HepG2 (cell line): ENCODE data around the gene FAM3D. TPM values are rescaled to one million over a fixed set of nuclear protein-coding genes. Genes with fewer than 3 reads are reported as not detected.

ENCODE experiments used
- CBX5 ChIP-seq: sonication (generic); formaldehyde crosslinking; IDR thresholded peaks from 2 replicates; pipeline ENCODE4 v1.4.0; 2020; ENCODE audit warnings: missing genetic modification reagents, borderline replicate concordance
- HCFC1 ChIP-seq: fragments of 150-350 bp; IDR thresholded peaks from 2 replicates; pipeline ENCODE4 v1.6.1; 2014; ENCODE audit warnings: low read depth, low read length
- HMG20A ChIP-seq: IDR thresholded peaks from 2 replicates; pipeline ENCODE4 v1.6.1; 2016; ENCODE audit warnings: borderline replicate concordance
- HNRNPUL1 ChIP-seq: fragments of 200-400 bp; formaldehyde crosslinking; IDR thresholded peaks from 2 replicates; pipeline ENCODE4 v1.6.1; 2017; ENCODE audit warnings: low read depth, mild to moderate bottlenecking, low read length, moderate library complexity
- JUND ChIP-seq: sonication (generic); formaldehyde crosslinking; IDR thresholded peaks from 2 replicates; pipeline ENCODE4 v1.8.0; 2022; ENCODE audit warnings: mild to moderate bottlenecking, missing genetic modification reagents
- KAT7 ChIP-seq: IDR thresholded peaks from 2 replicates; pipeline ENCODE4 v1.6.1; 2018; ENCODE audit warnings: borderline replicate concordance, missing compliant biosample characterization
- PAF1 ChIP-seq: IDR thresholded peaks from 2 replicates; pipeline ENCODE4 v1.6.1; 2016; ENCODE audit warnings: missing genetic modification reagents, missing compliant biosample characterization
- PAWR ChIP-seq: sonication (generic); formaldehyde crosslinking; IDR thresholded peaks from 2 replicates; pipeline ENCODE4 v1.4.0; 2020; ENCODE audit warnings: missing genetic modification reagents, mild to moderate bottlenecking, borderline replicate concordance
- POLR2G ChIP-seq: fragments of 200-400 bp; formaldehyde crosslinking; IDR thresholded peaks from 2 replicates; pipeline ENCODE4 v1.6.1; 2018; ENCODE audit warnings: mild to moderate bottlenecking, low read depth, low read length, moderate library complexity
- PTBP1 ChIP-seq: fragments of 200-400 bp; formaldehyde crosslinking; IDR thresholded peaks from 2 replicates; pipeline ENCODE4 v1.6.1; 2018; ENCODE audit warnings: low read length, low read depth; ENCODE audit not compliant: poor library complexity, severe bottlenecking
- TBX3 ChIP-seq: fragments of 450-650 bp; IDR thresholded peaks from 2 replicates; pipeline ENCODE4 v1.6.1; 2017; ENCODE audit warnings: antibody characterized with exemption, mild to moderate bottlenecking, inconsistent platforms, borderline replicate concordance
- TCF7 ChIP-seq: sonication (generic); IDR thresholded peaks from 2 replicates; pipeline ENCODE4 v1.6.1; 2016; ENCODE audit warnings: antibody characterized with exemption, low read depth
- ZFP90 ChIP-seq: sonication (generic); formaldehyde crosslinking; IDR thresholded peaks from 2 replicates; pipeline ENCODE4 v1.8.0; 2022; ENCODE audit warnings: missing genetic modification reagents, mild to moderate bottlenecking, inconsistent platforms, borderline replicate concordance
- ZNF501 ChIP-seq: sonication (generic); formaldehyde crosslinking; IDR thresholded peaks from 2 replicates; pipeline ENCODE4 v1.5.1; 2020; ENCODE audit warnings: mild to moderate bottlenecking, moderate library complexity, missing genetic modification reagents
- ZNF558 ChIP-seq: sonication (generic); formaldehyde crosslinking; IDR thresholded peaks from 2 replicates; pipeline ENCODE4 v1.9.0; 2022; ENCODE audit warnings: mild to moderate bottlenecking, missing genetic modification reagents, borderline replicate concordance
- ZNF781 ChIP-seq: sonication (generic); formaldehyde crosslinking; IDR thresholded peaks from 2 replicates; pipeline ENCODE4 v1.5.1; 2020; ENCODE audit warnings: borderline replicate concordance, mild to moderate bottlenecking, missing genetic modification reagents; ENCODE audit errors: not compliant biosample characterization
- ZSCAN31 ChIP-seq: sonication (generic); formaldehyde crosslinking; IDR thresholded peaks from 2 replicates; pipeline ENCODE4 v1.5.0; 2020; ENCODE audit warnings: low read depth, mild to moderate bottlenecking, missing genetic modification reagents
- polyA plus RNA-seq, 8 experiments: library from polyadenylated mRNA; depleted of rRNA in 3 of 8; stranded (reverse) in 7 of 8; unstranded in 1 of 8; fragments of >200 nt; fragmentation: Illumina TruSeq in 4 of 8; extraction: Trizol in 4 of 8; gene quantifications; 2 replicates each; pipeline versions ENCODE4 v1.2.1 to v1.2.3, GENCODE V29; 2011 to 2016; ENCODE audit warnings: low read depth in 4 of 8, missing spikeins in 1 of 8, mixed read lengths in 1 of 8; ENCODE audit not compliant: insufficient read depth in 1 of 8
- total RNA-seq, 5 experiments: library from RNA; depleted of rRNA; stranded (reverse); fragments of >200 nt; fragmentation: Illumina TruSeq; extraction: Trizol; gene quantifications; 2 replicates each; pipeline ENCODE4 v1.2.3, GENCODE V29; 2016; ENCODE audit warnings: low read depth in 1 of 5
- TF ChIP-seq, protein P1 (sequence below), 2 experiments: sonication (generic) in 1 of 2; formaldehyde crosslinking in 1 of 2; IDR thresholded peaks; 2 replicates each; pipeline versions ENCODE4 v1.6.1 to v1.9.0; 2014 to 2022; ENCODE audit warnings: antibody characterized with exemption in 1 of 2, borderline replicate concordance in 1 of 2, inconsistent platforms in 1 of 2, low read depth in 1 of 2, missing genetic modification reagents in 1 of 2
- TF ChIP-seq, protein P2 (sequence below): sonication (generic); formaldehyde crosslinking; IDR thresholded peaks from 2 replicates; pipeline ENCODE4 v1.4.0; 2020; ENCODE audit warnings: missing genetic modification reagents

Gene FAM3D
- total and polyA plus RNA-seq, 2 of the 13 experiments (the other 11 are each of a cell fraction or from before 2014, with no cell fraction given), result not detected

DNA sequence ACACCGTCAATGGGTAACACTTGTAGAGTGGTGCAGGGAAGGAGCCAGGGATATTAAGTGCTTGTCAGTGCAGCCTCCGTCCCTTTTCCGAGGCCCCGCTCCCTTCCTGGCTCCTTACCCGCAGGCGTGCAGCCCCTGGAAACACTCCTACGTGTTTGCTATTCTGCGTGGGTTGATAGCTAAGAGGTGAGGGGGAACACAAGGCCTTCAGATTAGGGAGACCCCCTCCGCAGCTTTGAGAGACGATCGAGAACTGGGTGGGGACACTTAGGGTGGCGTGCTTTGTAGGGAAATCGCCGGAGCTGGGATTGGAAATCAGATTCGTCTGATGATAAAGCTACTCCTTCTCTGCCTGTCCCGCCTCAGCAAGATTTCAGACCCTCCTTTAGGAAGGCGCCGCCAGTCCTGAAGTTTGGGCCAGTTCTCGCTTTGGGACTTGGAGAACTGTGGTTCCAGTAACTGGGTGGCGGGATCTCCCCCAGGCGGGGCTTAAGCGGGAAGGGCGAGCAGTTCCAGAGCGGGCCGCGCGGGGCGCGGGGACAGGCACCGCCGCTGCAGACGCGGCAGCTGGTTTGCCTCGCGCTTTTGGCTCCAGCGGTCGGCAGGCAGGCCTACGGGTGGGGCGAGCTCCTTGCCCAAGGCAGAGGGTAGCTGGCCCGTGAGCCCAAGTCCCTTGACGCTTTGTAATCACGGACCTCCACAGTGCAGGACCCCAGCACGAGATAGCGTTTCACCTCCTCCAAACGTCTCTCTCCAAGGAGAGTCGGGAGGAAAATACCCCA, 81.4 kb downstream of the FAM3D start (continued):
- TF ChIP-seq, protein P1, sequence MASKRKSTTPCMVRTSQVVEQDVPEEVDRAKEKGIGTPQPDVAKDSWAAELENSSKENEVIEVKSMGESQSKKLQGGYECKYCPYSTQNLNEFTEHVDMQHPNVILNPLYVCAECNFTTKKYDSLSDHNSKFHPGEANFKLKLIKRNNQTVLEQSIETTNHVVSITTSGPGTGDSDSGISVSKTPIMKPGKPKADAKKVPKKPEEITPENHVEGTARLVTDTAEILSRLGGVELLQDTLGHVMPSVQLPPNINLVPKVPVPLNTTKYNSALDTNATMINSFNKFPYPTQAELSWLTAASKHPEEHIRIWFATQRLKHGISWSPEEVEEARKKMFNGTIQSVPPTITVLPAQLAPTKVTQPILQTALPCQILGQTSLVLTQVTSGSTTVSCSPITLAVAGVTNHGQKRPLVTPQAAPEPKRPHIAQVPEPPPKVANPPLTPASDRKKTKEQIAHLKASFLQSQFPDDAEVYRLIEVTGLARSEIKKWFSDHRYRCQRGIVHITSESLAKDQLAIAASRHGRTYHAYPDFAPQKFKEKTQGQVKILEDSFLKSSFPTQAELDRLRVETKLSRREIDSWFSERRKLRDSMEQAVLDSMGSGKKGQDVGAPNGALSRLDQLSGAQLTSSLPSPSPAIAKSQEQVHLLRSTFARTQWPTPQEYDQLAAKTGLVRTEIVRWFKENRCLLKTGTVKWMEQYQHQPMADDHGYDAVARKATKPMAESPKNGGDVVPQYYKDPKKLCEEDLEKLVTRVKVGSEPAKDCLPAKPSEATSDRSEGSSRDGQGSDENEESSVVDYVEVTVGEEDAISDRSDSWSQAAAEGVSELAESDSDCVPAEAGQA (IDR thresholded peaks at IDR 0.05; ENCODE audit: low read depth), result no peak
- TF ChIP-seq, protein P1 (CRISPR knock-in tag; IDR thresholded peaks at IDR 0.05; ENCODE audit: borderline replicate concordance), result no peak
- TF ChIP-seq TBX3 (no peak), PTBP1 (no peak), ZNF501 (CRISPR knock-in tag) (peak; percentile 35), KAT7 (no peak), ZNF781 (CRISPR knock-in tag) (no peak), TCF7 (no peak), HCFC1 (no peak), PAF1 (CRISPR knock-in tag) (no peak), POLR2G (no peak), ZNF558 (no peak), ZFP90 (CRISPR knock-in tag) (0 out of 2 replicates have a peak, but pooled peaks have one; percentile 71), CBX5 (CRISPR knock-in tag) (no peak), HNRNPUL1 (no peak), JUND (CRISPR knock-in tag) (no peak), PAWR (no peak), ZSCAN31 (CRISPR knock-in tag) (peak; percentile 46; the same call in 1 of the 2 replicates), HMG20A (no peak)
- TF ChIP-seq, protein P2, sequence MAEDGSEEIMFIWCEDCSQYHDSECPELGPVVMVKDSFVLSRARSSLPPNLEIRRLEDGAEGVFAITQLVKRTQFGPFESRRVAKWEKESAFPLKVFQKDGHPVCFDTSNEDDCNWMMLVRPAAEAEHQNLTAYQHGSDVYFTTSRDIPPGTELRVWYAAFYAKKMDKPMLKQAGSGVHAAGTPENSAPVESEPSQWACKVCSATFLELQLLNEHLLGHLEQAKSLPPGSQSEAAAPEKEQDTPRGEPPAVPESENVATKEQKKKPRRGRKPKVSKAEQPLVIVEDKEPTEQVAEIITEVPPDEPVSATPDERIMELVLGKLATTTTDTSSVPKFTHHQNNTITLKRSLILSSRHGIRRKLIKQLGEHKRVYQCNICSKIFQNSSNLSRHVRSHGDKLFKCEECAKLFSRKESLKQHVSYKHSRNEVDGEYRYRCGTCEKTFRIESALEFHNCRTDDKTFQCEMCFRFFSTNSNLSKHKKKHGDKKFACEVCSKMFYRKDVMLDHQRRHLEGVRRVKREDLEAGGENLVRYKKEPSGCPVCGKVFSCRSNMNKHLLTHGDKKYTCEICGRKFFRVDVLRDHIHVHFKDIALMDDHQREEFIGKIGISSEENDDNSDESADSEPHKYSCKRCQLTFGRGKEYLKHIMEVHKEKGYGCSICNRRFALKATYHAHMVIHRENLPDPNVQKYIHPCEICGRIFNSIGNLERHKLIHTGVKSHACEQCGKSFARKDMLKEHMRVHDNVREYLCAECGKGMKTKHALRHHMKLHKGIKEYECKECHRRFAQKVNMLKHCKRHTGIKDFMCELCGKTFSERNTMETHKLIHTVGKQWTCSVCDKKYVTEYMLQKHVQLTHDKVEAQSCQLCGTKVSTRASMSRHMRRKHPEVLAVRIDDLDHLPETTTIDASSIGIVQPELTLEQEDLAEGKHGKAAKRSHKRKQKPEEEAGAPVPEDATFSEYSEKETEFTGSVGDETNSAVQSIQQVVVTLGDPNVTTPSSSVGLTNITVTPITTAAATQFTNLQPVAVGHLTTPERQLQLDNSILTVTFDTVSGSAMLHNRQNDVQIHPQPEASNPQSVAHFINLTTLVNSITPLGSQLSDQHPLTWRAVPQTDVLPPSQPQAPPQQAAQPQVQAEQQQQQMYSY (CRISPR knock-in tag), result no peak
